BE2C (cell line): Measurements from ENCODE around the gene NRAP.

Source experiments
- DNase-seq: peaks from one replicate; pipeline ENCODE4 v3.0.0-alpha.2; 2020
- H3K27me3 ChIP-seq: fragments of 250-450 bp; sonication (Bioruptor Pico); 2 replicates; pipeline ENCODE4 v1.5.1; 2020; ENCODE audit warnings: mild to moderate bottlenecking
- H3K36me3 ChIP-seq: fragments of 250-450 bp; sonication (Bioruptor Pico); 2 replicates; pipeline ENCODE4 v1.5.1; 2020; ENCODE audit warnings: mild to moderate bottlenecking
- H3K4me1 ChIP-seq: fragments of 250-450 bp; sonication (Bioruptor Pico); 2 replicates; pipeline ENCODE4 v1.5.1; 2020
- H3K4me3 ChIP-seq: 2 replicates; pipeline ENCODE4 v1.5.1; 2011; ENCODE audit warnings: low read depth, low read length
- H3K9me3 ChIP-seq: fragments of 250-450 bp; sonication (Bioruptor Pico); 2 replicates; pipeline ENCODE4 v1.5.1; 2020
- CTCF ChIP-seq: IDR thresholded peaks from 2 replicates; pipeline ENCODE4 v1.5.1; 2012; ENCODE audit warnings: mild to moderate bottlenecking, low read depth, low read length

Gene NRAP

GRCh38 chr10:113613427-113613826 lies 50.4 kb downstream of the NRAP start:
- H3K4me3 ChIP-seq, result no peak overlapping the region
- DNase-seq, result no peak
- no peaks in the 10 kb centered on the region for H3K4me1 ChIP-seq
- no peaks in the 10 kb centered on the region for H3K9me3 ChIP-seq
- H3K27me3 ChIP-seq, result no peaks in the 10 kb centered on the region
- H3K36me3 ChIP-seq, result no peaks in the 10 kb centered on the region
- no peak for TF ChIP-seq CTCF

GRCh38 chr10:113612154-113612553 lies 51.7 kb downstream of the NRAP start:
- TF ChIP-seq CTCF, result no peak
- Histone ChIP-seq H3K36me3 (no peaks in the 10 kb centered on the region), H3K27me3 (no peaks in the 10 kb centered on the region), H3K4me1 (no peaks in the 10 kb centered on the region), H3K4me3 (no peak overlapping the region), H3K9me3 (no peaks in the 10 kb centered on the region)
- DNase-seq, result no peak

- Histone ChIP-seq H3K4me1 (no peaks in the 10 kb centered on the region), H3K4me3 (no peak overlapping the region), H3K9me3 (no peaks in the 10 kb centered on the region), H3K36me3 (no peaks in the 10 kb centered on the region), H3K27me3 (no peaks in the 10 kb centered on the region)
- DNase-seq, result no peak
- TF ChIP-seq CTCF, result no peak
These were observed 52.9 kb downstream of the NRAP start for GRCh38 chr10:113610631-113611601.

GRCh38 chr10:113609704-113610108 lies 54.1 kb downstream of the NRAP start:
- DNase-seq, result no peak
- no peak overlapping the region for H3K4me3 ChIP-seq
- no peaks in the 10 kb centered on the region for H3K9me3 ChIP-seq
- no peak for TF ChIP-seq CTCF
- H3K4me1 ChIP-seq, result no peaks in the 10 kb centered on the region
- no peaks in the 10 kb centered on the region for H3K36me3 ChIP-seq
- H3K27me3 ChIP-seq, result no peaks in the 10 kb centered on the region

- DNase-seq, result no peak
- H3K4me3 ChIP-seq, result no peak overlapping the region
- no peaks in the 10 kb centered on the region for H3K36me3 ChIP-seq
- H3K4me1 ChIP-seq, result no peaks in the 10 kb centered on the region
- H3K27me3 ChIP-seq, result no peaks in the 10 kb centered on the region
- no peak for TF ChIP-seq CTCF
- H3K9me3 ChIP-seq, result no peaks in the 10 kb centered on the region; the same call in 1 of the 2 replicates
These were observed 58.4 kb downstream of the NRAP start for GRCh38 chr10:113605268-113605978.
